IPS DF 6.9 (cell line): ENCODE measurements around the gene DMD.

ENCODE experiments used
- DNase-seq: peaks from one replicate; pipeline ENCODE4 v3.0.0-alpha.2; 2013; ENCODE audit warnings: low read depth, low spot score
- H3K27ac ChIP-seq: one replicate; pipeline ENCODE4 v1.5.1; 2013; ENCODE audit warnings: low read length, control low read depth
- H3K27me3 ChIP-seq: 2 replicates; pipeline ENCODE4 v1.6.1; 2013; ENCODE audit warnings: mild to moderate bottlenecking, low read length; ENCODE audit not compliant: control insufficient read depth, insufficient read depth
- H3K36me3 ChIP-seq: 2 replicates; pipeline ENCODE4 v1.6.1; 2013; ENCODE audit warnings: low read length; ENCODE audit not compliant: control insufficient read depth, insufficient read depth
- H3K4me1 ChIP-seq: 2 replicates; pipeline ENCODE4 v1.6.1; 2013; ENCODE audit warnings: low read length; ENCODE audit not compliant: control insufficient read depth, insufficient read depth
- H3K4me3 ChIP-seq: 2 replicates; pipeline ENCODE4 v1.5.1; 2013; ENCODE audit warnings: mild to moderate bottlenecking, low read length
- H3K9me3 ChIP-seq: 2 replicates; pipeline ENCODE4 v1.6.1; 2013; ENCODE audit warnings: low read length, inconsistent platforms; ENCODE audit not compliant: control insufficient read depth, insufficient read depth
- WGBS: extraction: QIAGEN DNeasy Blood & Tissue Kit; methylation state at CpG from one replicate; pipeline ENCODE4 v1.1.7; 2013; ENCODE audit warnings: mixed read lengths, missing lambda C conversion rate; ENCODE audit not compliant: insufficient read length, insufficient coverage; 5-methylcytosine and 5-hydroxymethylcytosine counted together

The DMD gene

DNA sequence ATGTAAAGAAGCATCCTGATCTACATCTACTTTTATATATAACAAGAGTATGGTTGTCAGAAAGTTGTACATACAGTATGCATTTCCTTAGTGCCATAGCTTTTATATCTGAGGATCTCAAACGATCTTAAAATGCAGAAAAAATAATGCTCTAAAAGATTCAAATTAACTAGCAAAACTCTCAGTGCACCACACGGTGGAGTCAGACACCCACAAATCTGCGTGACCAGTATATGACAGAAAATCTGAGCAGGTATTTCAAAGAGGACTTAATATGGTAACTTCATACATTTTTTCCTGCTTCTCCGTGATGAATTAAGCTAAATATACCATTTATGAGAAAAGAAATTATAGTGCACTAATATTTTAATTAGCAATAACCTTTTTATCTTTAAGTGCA lies 803.0 kb downstream of the DMD start:
- Histone ChIP-seq H3K4me3 (no peak overlapping the region), H3K27me3 (no peaks in the 10 kb centered on the region), H3K36me3 (no peaks in the 10 kb centered on the region), H3K9me3 (no peaks in the 10 kb centered on the region), H3K27ac (no peak overlapping the region), H3K4me1 (no peaks in the 10 kb centered on the region)
- no peak for DNase-seq
- WGBS = no CpG with 5 or more reads among the region's 4 CpGs

- no peak overlapping the region for H3K27ac ChIP-seq
- H3K27me3 ChIP-seq = no peaks in the 10 kb centered on the region
- no peaks in the 10 kb centered on the region for H3K9me3 ChIP-seq
- H3K4me3 ChIP-seq = no peak overlapping the region
- no peaks in the 10 kb centered on the region for H3K4me1 ChIP-seq
- no peak for DNase-seq
- H3K36me3 ChIP-seq = no peaks in the 10 kb centered on the region
- no CpG with 5 or more reads among the region's 4 CpGs for WGBS
Measured at GRCh38 chrX:32397562-32398216, 813.7 kb downstream of the DMD start.

DNA sequence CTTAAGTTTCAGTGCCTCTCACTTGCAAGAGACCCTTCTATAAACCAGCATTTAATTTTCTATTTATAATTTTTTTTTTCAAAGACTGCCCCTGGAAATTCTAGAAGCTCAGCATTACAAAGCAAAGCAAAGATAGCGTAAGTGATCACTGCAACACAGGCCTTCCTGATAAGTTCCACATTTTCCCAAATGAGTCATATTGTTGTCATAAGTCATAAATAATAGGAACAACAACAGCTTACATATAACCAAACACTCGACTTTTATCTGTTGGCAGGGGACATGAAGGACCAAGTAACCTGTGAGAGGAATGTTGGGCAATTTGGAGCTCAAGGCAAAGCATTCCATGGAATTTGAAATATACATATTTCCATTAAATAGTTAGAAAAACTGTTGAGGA lies 815.5 kb downstream of the DMD start:
- no CpG with 5 or more reads among the region's 2 CpGs for WGBS
- no peak overlapping the region for H3K4me3 ChIP-seq

GRCh38 chrX:32392655-32393054 lies 818.7 kb downstream of the DMD start:
- no peaks in the 10 kb centered on the region for H3K27me3 ChIP-seq
- no CpG with 5 or more reads among the region's 4 CpGs for WGBS
- DNase-seq = no peak

More for the DNA sequence above, 815.5 kb downstream of the DMD start:
- Histone ChIP-seq H3K9me3 (no peaks in the 10 kb centered on the region), H3K36me3 (no peaks in the 10 kb centered on the region), H3K27me3 (no peaks in the 10 kb centered on the region), H3K27ac (no peak overlapping the region), H3K4me1 (no peaks in the 10 kb centered on the region)
- DNase-seq = no peak

GRCh38 chrX:32370456-32371205 lies 840.7 kb downstream of the DMD start:
- no CpG with 5 or more reads among the region's 5 CpGs for WGBS
- Histone ChIP-seq H3K4me3 (no peak overlapping the region), H3K27ac (no peak overlapping the region), H3K9me3 (no peaks in the 10 kb centered on the region), H3K4me1 (no peaks in the 10 kb centered on the region), H3K36me3 (no peaks in the 10 kb centered on the region), H3K27me3 (no peaks in the 10 kb centered on the region)
- no peak for DNase-seq

More at GRCh38 chrX:32392655-32393054, 818.7 kb downstream of the DMD start:
- H3K9me3 ChIP-seq = no peaks in the 10 kb centered on the region
- no peak overlapping the region for H3K27ac ChIP-seq
- H3K4me3 ChIP-seq = no peak overlapping the region
- no peaks in the 10 kb centered on the region for H3K4me1 ChIP-seq
- no peaks in the 10 kb centered on the region for H3K36me3 ChIP-seq

- Histone ChIP-seq H3K27ac (no peak overlapping the region), H3K9me3 (no peaks in the 10 kb centered on the region), H3K27me3 (no peaks in the 10 kb centered on the region), H3K36me3 (no peaks in the 10 kb centered on the region), H3K4me3 (no peak overlapping the region), H3K4me1 (no peaks in the 10 kb centered on the region)
- no CpG with 5 or more reads among the region's 7 CpGs for WGBS
- no peak for DNase-seq
Measured at GRCh38 chrX:32293962-32294700, 917.2 kb downstream of the DMD start.

DNA sequence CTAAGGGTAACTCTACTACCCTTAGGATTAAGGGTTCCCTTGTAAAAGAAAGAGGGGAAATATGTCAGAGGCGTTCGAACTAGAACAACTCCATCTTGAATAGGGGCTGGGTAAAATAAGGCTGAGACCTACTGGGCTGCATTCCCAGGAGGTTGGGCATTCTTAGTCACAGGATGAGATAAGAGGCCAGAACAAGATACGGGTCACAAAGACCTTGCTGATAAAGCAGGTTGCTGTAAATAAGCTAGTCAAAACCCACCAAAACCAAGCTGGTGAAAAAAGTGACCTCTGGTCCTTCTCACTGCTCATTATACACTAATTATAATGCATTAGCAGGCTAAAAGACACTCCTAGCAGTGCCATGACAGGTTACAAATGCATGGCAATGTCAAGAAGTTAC lies 922.0 kb downstream of the DMD start:
- Histone ChIP-seq H3K27me3 (no peaks in the 10 kb centered on the region), H3K27ac (no peak overlapping the region), H3K9me3 (no peaks in the 10 kb centered on the region), H3K4me3 (no peak overlapping the region), H3K36me3 (no peaks in the 10 kb centered on the region), H3K4me1 (no peaks in the 10 kb centered on the region)
- DNase-seq = no peak
- WGBS = no CpG with 5 or more reads among the region's 3 CpGs

DNA sequence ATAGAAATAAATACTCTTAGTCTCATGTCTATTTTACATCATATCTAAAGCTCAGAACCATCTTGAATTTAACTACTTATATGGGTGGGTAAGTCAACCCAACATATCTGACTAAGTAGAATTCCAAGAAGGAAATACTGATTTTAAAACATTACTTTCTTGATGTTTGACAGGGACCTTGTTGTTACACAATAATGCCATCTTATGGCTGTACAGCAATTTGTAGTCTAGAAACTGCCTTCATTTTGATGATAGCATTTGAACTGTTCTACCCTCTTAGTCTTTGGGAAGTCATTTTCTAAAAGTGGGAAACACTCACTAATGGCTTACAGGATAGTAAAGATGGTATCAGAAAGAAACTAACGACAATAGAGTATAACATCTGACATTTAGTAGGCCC lies 929.5 kb downstream of the DMD start:
- no CpG with 5 or more reads among the region's 1 CpG for WGBS
- no peak overlapping the region for H3K27ac ChIP-seq
- H3K9me3 ChIP-seq = no peaks in the 10 kb centered on the region
- no peak for DNase-seq
- no peaks in the 10 kb centered on the region for H3K36me3 ChIP-seq
- no peaks in the 10 kb centered on the region for H3K27me3 ChIP-seq
- no peak overlapping the region for H3K4me3 ChIP-seq
- H3K4me1 ChIP-seq = no peaks in the 10 kb centered on the region

GRCh38 chrX:32280921-32281320 lies 930.4 kb downstream of the DMD start:
- Histone ChIP-seq H3K36me3 (no peaks in the 10 kb centered on the region), H3K9me3 (no peaks in the 10 kb centered on the region), H3K27ac (no peak overlapping the region), H3K27me3 (no peaks in the 10 kb centered on the region), H3K4me3 (no peak overlapping the region), H3K4me1 (no peaks in the 10 kb centered on the region)
- no CpG with 5 or more reads among the region's 3 CpGs for WGBS
- DNase-seq = no peak

GRCh38 chrX:32280489-32280888 lies 930.9 kb downstream of the DMD start:
- H3K27ac ChIP-seq = no peak overlapping the region
- no peaks in the 10 kb centered on the region for H3K4me1 ChIP-seq
- no peaks in the 10 kb centered on the region for H3K36me3 ChIP-seq
- no peaks in the 10 kb centered on the region for H3K27me3 ChIP-seq
- DNase-seq = no peak
- no peaks in the 10 kb centered on the region for H3K9me3 ChIP-seq
- WGBS = no CpG with 5 or more reads among the region's 2 CpGs
- no peak overlapping the region for H3K4me3 ChIP-seq
